HUDEP-2 (cell line): Measurements from ENCODE around the gene MYO19.
"Not testable (repeated sequence)": the region's sequence is repeated elsewhere in the genome, so short reads cannot be mapped to it uniquely, and the experiment has no call there.

Source experiments
- DNase-seq, 76 experiments: peaks; one replicate each; lab custom pipeline; 2025; ENCODE audit not compliant: unreplicated experiment in 76 of 76; lab: John Stamatoyannopoulos, UW

Gene MYO19

GRCh38 chr17:36503456-36504155 lies 31.1 kb downstream of the MYO19 start:
- no peak for DNase-seq

DNA sequence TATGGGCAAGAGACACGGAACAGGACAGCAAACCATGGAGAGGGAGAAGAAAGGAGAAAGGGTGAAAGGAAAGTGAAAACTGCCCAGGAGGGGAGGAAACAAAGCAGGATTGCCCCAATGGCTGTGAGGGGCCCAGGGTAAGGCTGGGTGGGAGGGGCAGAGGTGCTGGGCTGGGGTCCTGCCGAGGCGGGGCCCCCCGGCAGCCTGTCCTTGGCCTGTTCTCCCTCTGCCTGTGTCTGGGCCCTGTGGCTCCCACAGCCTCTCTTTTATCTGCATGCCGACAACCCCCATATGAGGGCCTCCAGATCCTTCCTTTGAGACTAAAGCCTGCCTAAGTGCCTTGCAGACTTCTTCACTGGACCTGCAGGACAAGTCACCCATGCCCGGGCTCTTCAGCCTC lies 32.7 kb downstream of the MYO19 start:
- no peak for DNase-seq

DNA sequence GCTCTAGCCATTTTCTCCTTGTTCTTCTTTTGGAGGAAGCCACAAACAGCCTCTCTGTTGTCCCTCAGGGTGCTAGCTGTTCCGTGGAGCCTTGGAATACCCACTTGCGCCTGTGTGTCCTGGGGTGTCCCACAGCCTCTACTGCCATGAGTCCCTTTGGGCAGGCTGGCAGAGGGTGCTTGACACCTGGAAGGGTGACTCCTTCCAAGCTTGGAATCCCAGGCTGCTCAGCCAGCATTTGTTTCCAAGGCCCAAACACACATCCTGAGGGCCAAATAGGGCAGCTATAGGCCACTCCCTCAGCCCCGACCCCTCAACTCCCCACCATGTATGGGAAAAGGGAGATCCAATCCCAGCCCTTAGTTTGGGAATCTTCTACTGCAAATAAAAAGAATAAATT lies 33.3 kb downstream of the MYO19 start:
- no peak for DNase-seq

DNA sequence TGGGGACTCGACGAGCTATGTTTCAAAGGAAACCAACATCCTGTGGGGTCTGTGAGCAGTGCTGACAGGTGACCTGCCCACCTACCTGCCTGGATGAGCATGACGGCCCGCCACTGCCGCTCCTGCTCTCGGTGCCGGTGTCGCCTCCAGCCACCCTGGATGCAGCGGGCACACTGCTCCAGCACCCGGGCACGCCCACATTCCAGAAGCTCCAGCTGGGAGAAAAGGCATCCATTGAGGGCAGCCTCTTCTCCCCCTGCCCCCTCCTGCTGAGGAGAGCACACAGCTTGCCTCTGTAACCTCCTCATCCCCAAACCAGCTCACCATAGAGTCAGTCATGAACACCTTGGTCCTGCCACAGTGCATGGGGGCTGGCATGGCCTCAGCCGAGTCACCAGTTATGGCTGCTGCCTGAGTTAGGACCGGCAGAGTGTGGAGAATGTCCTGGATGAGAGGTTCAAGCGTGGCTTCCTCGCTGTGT lies 33.9 kb downstream of the MYO19 start:
- no peak for DNase-seq

DNA sequence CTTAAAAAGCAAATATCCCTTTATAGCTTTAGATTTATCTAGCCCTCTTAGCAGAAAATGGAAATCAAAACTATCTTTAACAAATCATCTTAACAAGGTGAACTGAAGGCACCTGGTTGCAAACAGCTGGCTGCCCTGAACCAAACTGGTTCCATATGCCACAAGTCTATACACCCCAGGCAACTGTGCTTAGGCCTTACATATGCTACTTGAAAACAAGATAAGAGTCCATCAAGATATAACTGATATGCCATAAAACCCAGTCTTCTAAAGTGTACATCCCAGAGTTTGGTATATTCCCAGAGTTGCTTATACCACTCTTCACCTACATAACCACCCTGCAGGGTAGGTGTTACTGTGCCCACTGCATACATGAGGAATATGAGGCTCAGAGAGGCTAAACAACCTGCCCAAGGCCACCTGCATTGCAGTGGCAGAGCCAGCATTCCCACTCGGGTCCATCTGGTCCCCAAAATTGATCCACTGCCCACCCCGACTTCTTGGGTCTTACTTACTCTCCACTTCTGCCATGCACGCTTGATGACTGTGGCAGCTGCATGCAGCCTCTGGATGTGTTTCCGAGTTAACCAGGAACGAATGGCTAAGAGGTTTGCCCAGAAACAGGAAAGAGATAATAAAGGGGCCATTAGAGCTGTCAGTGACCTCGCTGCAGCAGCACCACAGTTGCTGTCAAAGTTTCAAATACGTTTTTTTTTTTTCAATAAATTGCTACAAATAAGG lies 35.9 kb downstream of the MYO19 start:
- no peak for DNase-seq

DNA sequence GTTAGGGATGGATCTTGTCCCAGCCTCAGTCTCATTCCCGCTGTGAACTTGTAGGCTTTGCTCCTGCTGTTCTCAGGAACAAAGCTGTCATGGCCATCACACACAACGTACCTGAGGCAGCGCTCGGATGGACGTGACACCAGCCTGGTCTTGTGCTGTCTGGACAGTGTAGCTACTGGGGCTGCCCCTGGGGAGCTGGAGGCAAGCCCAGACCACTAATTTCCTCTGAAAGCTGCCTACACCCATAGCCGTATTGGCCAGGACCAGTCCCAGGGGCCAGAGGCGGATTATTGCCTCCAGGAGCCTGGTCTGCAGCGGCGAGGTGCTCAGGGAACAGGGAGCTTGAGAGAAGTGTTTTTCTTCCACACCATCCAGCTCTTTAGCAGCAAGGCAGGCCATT lies 36.5 kb downstream of the MYO19 start:
- DNase-seq = no peak

- DNase-seq = no peak
Observed at GRCh38 chr17:36496018-36496789, 38.5 kb downstream of the MYO19 start.

- no peak for DNase-seq
Observed at GRCh38 chr17:36495076-36495578, 39.5 kb downstream of the MYO19 start.

DNA sequence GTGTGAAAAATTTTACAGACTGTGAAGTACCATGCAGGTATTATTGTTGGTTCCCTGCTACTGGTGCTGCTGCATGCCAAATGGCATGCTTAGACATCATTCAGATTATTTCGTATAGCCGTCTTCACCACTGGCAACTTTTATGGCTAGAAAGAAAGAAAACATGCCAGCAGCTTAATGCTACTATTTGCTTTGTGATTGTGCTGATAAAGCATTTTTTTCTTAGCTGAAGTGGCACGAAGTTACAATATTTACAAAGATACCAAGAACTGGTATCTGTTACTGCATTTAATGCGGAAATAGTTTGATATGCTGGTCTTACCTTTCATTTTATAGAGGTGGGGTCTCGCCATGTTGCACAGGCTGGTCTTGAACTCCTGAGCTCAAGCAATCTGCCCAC lies 40.0 kb downstream of the MYO19 start:
- no peak for DNase-seq

- DNase-seq = no peak
Observed at GRCh38 chr17:36493956-36494355, 40.7 kb downstream of the MYO19 start.

DNA sequence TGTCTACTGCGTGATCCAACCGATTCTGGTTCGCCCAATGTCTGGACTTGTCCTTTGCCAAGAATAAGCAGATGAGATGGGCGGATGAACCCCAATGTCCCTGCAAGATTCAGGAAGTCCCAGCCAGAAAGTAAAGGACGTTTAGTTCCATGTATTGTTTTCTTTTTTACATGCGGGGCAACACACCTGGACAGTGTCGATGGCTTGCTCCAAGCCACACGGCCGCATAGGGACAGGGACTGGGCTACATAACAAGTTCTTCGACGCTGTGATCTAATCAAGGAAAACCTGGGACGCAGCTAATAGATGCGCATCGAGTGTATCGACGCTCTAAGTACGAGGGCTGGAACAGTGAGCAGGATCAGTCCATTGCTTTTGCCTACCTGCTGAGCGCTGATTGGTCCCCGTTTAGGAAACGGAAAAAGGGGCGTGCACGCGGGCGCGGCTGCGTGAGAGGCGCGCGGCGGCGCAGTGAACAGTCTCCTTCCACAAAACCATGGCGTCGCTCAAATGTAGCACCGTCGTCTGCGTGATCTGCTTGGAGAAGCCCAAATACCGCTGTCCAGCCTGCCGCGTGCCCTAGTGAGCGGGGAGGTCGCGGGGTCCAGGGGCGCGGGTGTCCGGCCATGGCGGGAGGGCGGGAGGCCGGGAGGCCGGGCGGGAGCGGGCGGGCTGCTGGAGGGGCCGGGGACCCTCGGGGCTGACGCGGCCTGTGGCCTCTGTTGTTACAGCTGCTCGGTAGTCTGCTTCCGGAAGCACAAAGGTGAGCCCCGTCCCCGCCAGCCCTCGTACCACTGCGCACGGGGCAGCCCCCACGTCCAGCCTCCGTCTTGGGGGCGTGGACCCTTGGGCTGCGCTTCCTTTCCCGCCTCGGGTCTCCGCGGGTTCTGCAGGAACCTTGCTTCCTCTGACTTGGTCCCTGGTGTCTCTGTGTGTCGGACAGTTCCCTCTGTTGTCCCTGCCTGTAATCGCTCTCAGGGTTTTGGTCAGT lies 48.2 kb downstream of the MYO19 start, which contains the start of gene ZNHIT3:
ZNHIT3 (plus strand) TSS at position 478 of the 991 bp plus-strand sequence; CDS start at position 497, 19 bp downstream.
- peak in 73 of 76 experiments; percentile 24 to 94 (median 82) for DNase-seq

DNA sequence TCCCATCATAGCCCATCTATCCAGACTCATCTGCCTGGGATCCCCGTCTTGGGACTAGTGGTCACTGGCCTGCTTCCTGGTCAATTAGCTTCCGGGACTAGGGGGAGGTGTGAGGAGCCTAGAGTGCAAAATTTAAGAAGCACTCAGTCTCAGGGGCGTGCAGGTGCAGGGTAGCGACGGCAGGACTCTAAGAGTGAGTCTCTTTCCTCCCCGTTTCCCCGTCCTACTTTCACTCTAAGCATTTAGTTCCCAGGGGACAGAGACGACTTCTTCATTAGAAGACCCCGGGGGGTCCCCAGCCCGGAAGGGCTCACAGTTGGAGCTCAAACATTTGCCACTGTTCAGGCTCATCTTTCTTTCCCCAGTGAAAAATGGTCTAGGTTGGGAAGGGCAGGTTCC lies 48.9 kb downstream of the MYO19 start:
- DNase-seq = no peak

DNA sequence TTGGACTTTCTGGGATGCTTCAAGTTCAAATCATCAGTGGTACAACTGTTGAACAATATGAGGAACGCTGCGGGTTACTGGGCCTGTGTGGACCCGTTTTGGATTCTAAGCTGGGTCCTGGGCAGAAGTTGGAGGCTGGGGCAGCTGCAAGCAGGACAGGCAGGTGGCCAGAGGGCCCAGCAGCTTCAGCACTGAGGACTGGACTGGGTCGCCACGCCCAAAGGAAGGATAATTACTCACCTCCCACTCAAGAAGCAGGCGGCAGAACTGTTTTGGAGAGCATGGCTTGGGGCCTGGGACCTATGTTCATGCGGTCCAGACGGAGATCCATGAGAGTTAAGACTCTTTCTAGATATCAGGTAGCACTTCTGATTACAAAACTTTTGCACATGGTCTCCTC lies 49.6 kb downstream of the MYO19 start:
- DNase-seq = no peak

DNA sequence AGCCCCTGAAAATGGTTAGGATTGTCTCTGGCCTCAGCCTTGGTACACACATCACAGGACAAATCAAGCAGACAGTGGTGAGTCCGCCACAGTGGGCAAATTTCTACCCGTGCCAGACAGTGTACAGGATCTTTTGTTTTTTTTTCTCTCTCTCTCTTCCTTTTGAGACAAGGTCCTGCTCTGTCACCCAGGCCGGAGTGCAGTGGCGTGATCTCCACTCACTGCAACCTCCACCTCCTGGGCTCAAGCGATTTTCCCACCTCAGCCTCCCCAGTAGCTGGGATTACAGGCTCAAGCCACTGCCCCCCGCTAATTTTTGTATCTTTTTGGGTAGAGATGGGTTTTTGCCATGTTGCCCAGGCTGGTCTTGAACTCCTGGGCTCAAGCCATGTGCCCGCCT lies 50.6 kb downstream of the MYO19 start:
- not testable (repeated sequence) for DNase-seq

DNA sequence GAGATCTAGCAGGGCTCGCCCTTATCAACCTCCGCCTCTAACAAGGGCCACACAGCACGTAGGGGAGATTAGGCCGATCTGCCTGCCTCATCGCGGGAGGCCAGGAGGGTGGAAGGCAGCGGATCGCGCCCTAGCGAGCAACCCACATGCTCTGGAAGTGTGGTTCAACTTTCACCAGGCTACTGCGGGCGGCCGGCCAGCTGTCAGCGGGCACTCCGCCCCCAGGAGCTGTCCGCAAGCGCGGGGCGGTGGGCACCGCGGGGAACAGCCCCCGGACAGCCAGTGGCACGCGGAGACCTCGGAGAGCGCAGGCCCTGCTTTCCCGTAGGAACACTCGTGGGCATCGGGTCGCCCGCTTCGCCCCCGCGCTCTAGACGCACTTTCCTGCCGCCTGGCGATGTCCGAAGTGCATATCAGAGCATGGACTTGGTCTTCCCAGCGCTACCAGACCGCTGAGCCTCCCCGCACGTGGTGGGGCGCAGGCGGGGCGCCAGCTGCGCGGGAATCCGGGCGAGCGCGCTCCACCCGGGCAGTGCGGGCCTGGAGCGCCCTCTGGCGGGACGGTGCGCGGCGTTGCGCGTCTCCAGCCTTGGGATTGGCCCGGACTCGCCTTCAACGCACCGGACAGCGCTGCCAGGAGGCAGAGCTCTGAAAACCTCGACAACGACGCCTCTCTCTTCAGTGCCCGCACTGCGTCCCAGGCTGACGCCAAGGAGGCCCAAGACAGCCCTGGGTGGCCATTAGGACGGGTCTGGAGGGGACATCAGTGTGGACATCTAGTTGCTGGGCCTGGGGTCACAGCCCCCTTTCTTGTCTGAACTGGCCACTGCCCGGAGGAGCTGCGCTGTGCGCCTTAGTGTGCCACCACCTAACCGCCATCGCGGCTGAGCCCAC lies 51.8 kb downstream of the MYO19 start:
- peak; percentile 40 to 95 (median 86) for DNase-seq

DNA sequence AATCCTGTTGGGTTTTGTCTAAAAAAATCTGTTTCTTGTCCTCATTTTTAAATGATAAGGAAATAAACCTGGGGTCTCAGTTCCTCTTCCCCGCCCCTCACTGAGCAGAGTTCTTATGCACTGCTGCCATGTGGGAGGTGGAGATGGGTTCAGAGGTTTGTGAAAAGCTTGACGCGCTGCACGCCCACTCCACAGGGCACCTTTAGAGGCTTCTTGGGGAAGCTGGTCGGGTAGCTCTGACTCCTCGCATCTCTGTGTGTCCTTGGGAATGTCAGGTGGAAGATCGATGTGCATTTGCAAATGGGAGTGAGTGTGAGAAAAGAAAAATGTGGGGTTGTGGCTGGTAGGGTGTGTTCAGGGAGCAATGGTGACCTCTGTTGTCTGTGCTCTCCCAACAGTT lies 52.8 kb downstream of the MYO19 start:
- DNase-seq = no peak

DNA sequence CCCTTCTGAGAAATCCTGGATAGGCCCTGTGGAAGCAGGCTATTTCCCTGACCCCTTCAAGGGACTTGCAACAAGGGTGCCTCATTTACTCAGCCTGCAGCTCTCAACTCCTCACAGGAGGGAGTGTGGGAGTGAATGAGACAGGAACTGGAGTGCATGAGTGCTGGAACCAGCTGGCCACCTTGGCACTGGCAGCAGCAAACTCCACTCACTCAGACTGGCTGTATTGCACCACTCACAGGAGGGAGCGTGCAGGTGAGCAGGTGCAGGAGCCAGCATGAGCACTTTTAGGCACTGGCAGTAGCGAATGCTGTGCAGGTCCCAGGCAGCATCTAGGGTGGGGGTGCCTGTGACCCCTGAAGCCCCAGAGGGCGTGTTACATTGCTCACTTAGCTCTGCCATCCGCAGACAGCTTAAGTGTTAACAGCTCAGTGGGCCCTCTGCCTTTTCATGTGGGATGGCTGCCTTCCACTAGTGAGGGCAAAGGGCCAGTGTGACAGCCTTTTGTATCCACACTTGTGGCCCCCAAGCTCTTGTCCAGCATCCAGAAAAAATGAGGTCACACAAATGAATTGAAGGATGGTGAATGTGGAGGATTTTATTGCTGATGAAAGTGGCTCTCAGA lies 59.2 kb downstream of the MYO19 start:
- no peak for DNase-seq

DNA sequence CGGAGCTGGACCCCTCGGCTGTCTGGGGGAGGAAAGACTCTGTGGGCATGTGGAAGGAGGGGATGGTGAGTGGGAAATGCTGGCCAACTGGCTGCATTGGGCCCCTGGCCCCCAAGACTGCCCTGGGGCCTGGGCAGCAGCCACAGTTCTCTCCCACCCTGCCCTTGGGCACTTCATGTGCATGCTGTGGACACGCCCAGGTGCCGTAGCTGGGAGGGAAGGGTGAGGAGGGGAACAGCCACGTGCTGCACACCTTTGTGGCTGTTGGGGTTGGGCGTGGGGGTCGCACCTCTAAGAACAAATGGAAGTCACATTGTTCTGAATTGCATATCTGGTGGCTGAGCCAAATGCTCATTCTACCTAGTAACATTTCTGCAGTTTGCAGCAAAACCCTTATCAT lies 60.1 kb downstream of the MYO19 start:
- no peak for DNase-seq
